ENCODE measurements around the gene SDS. TPM values are rescaled to one million over a fixed set of nuclear protein-coding genes. Genes with fewer than 3 reads are reported as not detected.
"Not testable (repeated sequence)": the region's sequence is repeated elsewhere in the genome, so short reads cannot be mapped to it uniquely, and the experiment has no call there.

Gene SDS
- total RNA-seq, 1 experiment from 2014 or later: not detected

- no peak for DNase-seq (ENCODE audit: low read depth)
These were observed 25.4 kb downstream of the SDS start for GRCh38 chr12:113378291-113378690.

- DNase-seq (ENCODE audit: low read depth): no peak
These were observed 28.8 kb downstream of the SDS start for GRCh38 chr12:113374823-113375428.

GRCh38 chr12:113373969-113374368 is 29.7 kb downstream of the SDS start:
- DNase-seq (ENCODE audit: low read depth): no peak

GRCh38 chr12:113373440-113373839 is 30.2 kb downstream of the SDS start:
- no peak for DNase-seq (ENCODE audit: low read depth)

GRCh38 chr12:113372371-113372770 is 31.3 kb downstream of the SDS start:
- no peak for DNase-seq (ENCODE audit: low read depth)

GRCh38 chr12:113371808-113372207 is 31.9 kb downstream of the SDS start:
- no peak for DNase-seq (ENCODE audit: low read depth)

- DNase-seq (ENCODE audit: low read depth): no peak
These were observed 32.6 kb downstream of the SDS start for GRCh38 chr12:113370923-113371682.

- DNase-seq (ENCODE audit: low read depth): no peak
These were observed 34.2 kb downstream of the SDS start for GRCh38 chr12:113369391-113369985.

- no peak for DNase-seq (ENCODE audit: low read depth)
These were observed 35.4 kb downstream of the SDS start for GRCh38 chr12:113368331-113368730.

- peak; percentile 20 for DNase-seq (ENCODE audit: low read depth)
These were observed 36.9 kb downstream of the SDS start for GRCh38 chr12:113366827-113367226.

- no peak for DNase-seq (ENCODE audit: low read depth)
These were observed 37.9 kb downstream of the SDS start for GRCh38 chr12:113365639-113366395.

- DNase-seq (ENCODE audit: low read depth): no peak
These were observed 39.0 kb downstream of the SDS start for GRCh38 chr12:113364698-113365097.

GRCh38 chr12:113361574-113362370 is 41.9 kb downstream of the SDS start:
- no peak for DNase-seq (ENCODE audit: low read depth)

- DNase-seq (ENCODE audit: low read depth): peak; percentile 45
These were observed 43.5 kb downstream of the SDS start for GRCh38 chr12:113359939-113360748.

GRCh38 chr12:113359133-113359938 is 44.4 kb downstream of the SDS start:
- DNase-seq (ENCODE audit: low read depth): peak; percentile 44

- peak; percentile 89 for DNase-seq (ENCODE audit: low read depth)
These were observed 45.1 kb downstream of the SDS start, which contains the start of gene PLBD2 for GRCh38 chr12:113358381-113359132. PLBD2 (plus strand) TSS chr12:113358587; CDS start chr12:113358601, 14 bp downstream.

- not testable (repeated sequence) for DNase-seq (ENCODE audit: low read depth)
These were observed 49.5 kb downstream of the SDS start for GRCh38 chr12:113354192-113354591.

- no peak for DNase-seq (ENCODE audit: low read depth)
These were observed 52.6 kb downstream of the SDS start for GRCh38 chr12:113351089-113351488.
